SKM-1 treated with dmso at 0.1 percent for 144 hours (cell line): Measurements from ENCODE around the gene FGF18.
"Not testable (repeated sequence)": the region's sequence is repeated elsewhere in the genome, so short reads cannot be mapped to it uniquely, and the experiment has no call there.

ENCODE experiments used
- DNase-seq: peaks from one replicate; lab custom pipeline; 2025; ENCODE audit not compliant: unreplicated experiment; lab: John Stamatoyannopoulos, UW

Gene FGF18

DNA sequence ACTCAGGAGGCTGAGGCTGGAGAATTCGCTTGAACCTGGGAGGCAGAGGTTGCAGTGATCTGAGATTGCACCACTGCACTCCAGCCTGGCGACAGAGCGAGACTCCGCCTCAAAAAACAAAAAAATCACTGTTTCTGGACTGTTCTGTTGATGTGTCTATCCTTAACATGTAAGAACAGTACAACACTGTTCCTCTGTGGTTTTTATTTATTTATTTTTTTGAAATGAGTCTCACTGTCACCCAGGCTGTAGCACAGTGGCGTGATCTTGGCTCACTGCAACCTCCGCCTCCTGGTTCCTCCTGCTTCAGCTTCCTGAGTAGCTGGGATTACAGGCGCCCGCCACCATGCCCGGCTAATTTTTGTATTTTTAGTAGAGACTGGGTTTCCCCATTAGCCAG is 20.8 kb upstream of the FGF18 start:
- not testable (repeated sequence) for DNase-seq

DNA sequence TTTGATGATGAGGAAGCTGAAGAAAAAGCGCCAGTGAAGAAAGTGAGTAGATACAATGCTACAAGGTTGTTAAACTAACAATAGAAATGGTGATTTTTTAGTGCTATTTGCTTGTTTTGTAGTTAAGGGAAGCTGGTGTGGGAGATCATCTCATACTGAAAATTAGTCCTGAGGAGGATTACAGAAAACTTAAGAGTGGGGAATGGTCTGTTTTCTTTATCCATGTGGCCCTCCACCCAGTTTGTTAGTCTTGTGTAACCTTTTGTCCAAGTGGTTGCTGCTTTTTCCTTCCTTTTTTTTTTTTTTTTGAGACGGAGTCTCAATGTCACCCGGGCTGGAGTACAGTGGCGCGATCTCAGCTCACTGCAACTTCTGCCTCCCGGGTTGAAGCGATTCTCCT is 19.3 kb upstream of the FGF18 start:
- no peak for DNase-seq

DNA sequence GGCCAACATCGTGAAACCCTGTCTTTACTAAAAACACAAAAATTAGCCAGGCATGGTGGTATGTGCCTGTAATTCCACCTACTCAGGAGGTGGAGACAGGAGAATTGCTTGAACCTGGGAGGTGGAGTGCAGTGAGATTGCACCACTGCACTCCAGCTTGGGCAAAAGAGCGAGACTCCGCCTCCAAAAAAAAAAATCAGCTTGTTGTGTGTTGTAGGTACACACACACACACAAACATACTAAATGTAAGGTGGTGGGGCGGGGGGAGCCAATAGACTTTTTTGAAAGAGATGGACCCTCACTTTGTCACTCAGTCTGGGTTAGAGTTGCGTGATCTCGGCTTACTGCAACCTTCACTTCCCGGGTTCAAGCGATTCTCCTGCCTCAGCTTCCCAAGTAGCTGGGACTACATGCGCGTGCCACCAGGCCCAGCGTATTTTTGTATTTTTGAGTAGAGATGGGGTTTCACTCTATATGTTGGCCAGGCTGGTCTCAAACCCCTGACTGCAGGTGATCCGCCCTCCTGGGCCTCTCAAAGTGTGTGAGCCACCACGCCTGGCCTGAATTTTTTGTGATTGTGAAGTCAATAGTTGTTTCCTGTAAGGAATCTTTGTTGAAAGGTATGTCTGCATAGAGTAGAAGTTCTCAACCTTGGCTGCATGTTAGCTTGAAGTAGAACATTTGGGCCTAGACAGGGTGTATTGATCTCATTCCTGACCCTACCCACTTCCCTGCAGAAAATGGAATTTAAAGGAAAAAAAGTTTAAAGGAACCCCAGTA is 18.1 kb upstream of the FGF18 start:
- no peak for DNase-seq

DNA sequence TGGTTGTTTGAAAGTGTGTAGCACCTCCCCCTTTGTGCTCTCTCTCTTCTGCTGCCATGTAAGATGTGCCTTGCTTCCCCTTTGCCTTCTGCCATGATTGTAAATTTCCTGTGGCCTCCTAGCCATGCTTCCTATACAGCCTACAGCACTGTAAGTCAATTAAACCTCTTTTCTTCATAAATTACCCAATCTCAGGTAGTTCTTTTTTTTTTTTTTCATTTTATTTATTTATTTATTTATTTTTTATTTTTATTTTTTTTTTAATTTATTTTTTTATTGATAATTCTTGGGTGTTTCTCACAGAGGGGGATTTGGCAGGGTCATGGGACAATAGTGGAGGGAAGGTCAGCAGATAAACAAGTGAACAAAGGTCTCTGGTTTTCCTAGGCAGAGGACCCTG is 16.7 kb upstream of the FGF18 start:
- DNase-seq = not testable (repeated sequence)

DNA sequence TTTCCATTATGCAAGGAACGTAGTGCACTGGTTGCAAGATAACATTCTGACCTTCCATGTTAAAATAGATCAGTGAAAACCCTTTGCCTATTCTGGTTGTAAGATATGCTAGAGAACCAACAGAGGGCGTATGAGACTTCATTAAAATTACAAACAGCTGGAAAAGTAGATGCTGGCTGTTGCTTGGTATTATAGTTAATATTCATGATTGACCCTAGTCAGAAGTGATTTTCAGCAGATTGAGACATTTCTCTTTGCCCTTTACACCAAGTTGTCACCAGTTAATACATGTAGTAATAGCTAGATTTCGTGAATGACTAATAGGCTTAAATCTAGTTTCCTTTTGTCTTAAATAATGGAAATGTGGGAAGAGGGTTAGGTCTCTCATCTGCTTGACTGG is 13.8 kb upstream of the FGF18 start:
- no peak for DNase-seq

DNA sequence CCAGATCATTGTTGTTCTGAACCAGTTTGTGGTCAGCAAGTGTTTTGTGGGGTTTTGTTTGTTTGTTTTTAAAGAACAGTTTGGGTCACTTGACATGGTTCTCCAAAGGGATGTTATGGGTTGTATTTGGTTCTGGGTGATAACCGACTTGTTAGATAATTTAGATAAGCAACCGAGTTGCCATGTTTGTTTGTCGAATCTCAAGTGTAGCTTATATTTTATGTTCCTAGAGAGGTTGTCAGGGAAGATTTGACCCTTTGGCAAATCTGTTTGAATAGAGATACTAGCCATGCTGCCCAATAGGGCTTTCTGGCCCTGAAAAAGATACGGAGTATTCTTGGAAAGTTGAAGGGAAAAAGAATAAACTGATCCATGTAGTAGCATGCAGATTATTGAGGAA is 12.2 kb upstream of the FGF18 start:
- DNase-seq = no peak

DNA sequence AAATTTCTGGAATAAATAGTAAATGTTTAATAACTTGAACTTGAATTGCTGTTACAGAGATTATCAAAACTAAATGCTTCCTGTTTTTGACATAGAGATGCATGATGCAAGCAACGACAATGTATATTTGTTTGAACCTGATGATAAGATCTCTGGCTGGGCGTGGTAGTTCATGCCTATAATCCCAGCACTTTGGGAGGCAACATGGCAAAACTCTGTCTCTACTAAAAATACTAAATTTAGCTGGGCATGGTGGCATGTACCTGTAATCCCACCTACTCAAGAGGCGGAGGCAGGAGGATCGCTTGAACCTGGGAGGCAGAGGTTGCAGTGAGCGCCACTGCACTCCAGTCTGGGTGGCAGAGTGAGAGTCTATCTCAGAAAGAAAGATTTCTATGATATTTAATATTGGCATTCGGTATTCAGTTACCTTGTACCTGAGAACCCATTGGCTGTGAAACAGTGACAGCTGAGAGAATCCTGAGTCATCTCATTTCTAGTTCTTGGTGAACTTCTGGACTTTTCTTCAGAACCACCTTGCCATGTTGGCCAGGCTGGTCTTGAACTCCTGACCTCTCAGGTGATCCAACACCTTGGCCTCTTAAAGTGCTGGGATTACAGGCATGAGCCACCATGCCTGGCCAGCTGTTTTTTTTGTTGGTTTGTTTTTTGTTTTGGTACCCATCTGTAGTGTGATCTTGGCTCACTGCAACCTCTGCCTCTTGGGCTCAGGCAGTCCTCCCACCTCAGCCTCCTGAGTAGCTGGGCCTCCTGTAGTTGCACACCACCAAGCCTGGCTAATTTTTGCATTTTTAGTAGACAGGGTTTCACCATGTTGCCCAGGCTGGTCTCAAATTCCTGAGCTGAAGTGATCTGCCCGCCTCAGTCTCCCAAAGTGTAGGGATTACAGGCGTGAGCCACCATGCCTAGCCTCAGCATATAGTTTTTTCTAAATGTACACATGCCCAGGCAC is 10.0 kb upstream of the FGF18 start:
- no peak for DNase-seq

DNA sequence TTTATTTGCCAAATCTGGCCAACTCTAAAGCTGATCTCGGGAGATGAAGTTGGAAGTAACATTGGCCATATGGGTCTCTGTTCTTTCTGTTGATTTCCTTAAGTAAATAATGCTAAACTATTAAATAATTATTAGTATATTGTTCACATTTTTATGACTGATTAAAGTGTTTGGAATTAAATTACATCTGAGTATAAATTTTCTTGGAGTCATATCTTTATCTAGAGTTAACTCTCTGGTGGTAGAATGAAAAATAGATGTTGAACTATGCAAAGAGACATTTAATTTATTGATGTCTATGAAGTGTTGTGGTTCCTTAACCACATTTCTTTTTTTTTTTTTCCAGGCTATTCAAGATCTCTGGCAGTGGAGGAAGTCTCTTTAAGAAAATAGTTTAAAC is 9.3 kb upstream of the FGF18 start:
- no peak for DNase-seq

DNA sequence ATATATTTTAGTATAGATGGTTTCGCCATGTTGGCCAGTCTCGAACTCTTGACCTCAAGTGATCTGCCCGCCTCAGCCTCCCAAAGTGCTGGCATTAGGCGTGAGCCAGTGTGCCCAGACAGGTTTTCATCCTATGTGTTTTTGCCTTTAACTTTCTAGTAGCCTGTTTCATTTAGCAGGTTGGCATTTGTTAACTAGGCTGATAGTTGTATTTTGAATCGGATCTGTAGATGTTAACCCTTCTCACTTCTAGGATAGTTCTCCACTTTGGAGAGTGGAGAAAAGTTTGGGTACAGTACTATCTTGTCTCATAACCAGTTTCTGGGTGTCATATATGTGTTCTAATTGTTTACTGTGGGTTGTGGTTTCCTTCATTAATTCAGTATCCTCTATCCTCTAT is 7.3 kb upstream of the FGF18 start:
- DNase-seq = no peak

DNA sequence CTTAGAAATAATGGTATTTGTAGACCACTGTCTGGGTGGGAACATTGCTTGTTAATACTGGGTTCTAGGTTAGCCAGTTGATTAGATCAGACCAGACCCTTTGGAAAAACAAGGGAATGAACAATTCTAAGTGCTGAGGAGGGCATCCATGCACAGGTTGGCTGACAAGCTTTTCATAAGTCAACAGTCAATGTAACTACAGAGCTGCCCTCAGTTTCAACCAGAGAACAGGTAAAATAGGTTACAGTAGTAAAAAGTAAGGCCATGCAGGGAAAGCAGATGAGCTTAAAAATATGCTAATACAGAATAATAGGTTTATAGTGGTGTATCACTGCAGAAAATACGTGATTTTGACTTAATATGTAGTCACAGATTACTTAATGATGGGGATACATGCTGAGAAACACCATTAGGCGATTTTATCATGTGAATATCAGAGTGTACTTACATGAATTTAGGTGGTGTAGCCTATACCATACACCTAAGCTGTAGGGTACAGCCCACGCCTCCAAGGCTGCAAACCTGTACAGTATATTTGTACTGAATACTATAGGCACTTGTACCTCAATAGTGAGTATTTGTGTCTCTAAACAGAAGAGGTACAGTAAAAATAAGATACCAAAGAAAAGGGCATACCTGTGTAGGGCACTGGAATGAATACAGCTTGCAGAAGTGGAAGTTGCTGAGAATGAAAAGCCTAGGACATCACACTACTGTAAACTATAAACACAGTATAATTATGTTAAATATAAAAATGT is 6.1 kb upstream of the FGF18 start:
- DNase-seq = no peak

DNA sequence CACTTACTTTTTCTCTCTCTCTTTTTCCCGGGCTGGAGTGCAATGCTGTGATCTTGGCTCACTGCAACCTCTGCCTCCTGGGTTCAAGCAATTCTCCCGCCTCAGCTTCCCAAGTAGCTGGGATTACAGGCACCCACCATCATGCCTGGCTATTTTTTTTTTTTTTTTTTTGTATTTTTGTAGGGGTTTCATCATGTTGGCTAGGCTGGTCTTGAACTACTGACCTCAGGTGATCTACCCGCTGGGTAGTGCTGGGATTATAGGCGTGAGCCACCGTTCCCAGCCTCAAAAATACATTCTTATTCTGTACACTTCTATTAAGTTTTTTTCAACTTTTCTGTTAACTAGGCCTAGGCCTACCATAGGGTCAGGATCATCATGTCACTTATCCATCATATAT is 5.5 kb upstream of the FGF18 start:
- DNase-seq = not testable (repeated sequence)

DNA sequence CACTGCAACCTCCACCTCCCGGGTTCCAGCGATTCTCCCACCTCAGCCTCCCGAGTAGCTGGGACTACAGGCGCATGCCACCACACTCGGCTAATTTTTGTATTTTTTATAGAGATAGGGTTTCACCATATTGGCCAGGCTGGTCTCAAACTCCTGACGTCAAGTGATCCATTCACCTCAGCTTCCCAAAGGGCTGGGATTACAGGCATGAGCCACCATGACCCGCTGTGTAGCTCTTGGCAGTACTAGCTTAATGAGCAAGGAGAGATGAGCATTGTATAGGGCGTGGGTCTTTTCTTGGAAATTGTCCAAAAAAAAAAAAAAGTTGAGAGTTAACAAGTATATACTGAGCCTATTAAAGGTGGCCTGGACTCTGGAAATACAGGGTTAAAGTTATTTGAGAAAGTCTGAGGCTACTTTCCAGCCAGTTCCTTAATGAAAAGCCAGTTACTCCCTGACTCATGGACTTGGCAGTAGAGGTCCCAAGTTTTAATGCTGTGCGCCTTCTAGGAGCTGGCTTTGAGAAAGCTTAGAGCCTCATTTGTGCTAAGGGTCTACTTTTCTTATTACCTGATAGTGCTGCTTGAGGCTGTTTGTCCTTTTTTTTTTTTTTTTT is 4.2 kb upstream of the FGF18 start:
- no peak for DNase-seq

DNA sequence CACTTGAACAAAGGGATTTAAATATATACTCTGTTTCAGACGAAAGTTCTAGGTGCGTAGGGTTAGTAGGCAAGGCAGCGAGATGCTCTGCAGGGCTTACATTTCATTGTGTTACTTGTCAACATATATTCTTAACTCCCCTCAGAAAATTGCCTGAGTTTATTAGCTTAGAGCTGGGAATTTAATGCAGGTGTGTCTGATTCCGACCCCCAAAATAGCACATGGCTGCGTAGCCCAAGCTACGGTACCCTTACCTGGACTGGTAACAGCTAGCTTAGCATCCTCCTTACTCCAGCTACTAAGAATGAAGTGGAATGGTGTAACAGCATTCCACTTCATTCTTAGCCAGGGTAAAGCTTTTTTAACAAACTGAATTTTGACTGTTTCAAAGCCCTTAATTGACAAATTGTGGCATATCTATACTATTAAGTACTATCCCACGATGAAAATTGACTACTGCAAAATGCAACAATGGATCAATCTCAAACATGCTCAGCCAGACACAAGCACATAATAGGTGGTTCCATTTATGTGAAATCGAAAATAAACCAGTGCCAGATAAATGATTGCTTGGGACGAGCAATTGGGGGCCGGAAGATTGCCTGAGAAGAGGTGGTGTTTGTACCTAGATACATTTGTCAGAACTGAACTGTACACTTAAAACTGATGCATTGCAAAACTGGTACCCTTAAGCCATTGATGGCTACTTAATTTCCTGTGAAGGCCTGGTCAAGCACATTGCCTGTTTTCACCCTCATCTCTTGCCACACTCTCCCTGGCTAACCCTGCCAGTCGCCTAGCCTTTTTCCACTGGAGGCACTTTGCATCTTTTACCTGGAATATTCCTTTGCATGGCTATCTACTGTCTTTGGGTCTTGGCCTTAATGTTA is 3.0 kb upstream of the FGF18 start:
- no peak for DNase-seq

DNA sequence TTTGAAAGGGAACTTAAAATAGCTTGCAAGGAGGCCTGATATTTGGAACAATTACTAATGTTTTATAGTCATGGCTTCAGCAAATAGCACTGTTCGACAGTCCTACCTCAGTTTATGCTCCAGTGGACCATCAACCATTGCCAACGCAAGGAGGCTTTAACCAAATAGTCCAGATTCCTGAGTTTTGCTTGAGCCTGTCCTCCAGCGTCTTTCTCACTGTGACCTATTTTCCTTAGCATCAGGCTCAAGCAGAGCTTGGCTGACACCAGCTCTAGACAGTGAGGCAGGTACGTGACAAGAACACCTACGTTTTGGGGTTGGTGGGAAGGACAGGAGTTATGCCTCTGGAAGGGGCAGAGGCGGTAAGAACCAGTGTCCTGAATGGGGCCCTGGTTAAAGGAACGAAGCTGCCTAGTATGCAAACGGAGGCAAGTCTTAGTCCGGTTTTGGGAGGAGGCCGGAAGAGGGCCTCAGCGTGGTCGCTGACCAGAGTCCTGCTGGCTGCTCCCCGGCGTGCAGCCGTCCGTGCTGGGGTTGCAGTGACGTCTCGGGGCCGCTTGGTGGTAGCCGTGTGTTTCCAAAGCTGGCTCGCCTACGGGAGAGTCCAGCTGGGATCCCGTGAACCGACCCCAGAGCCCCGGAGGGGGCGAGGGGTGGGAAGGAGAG is 998 bp upstream of the FGF18 start:
- DNase-seq = peak; percentile 42

DNA sequence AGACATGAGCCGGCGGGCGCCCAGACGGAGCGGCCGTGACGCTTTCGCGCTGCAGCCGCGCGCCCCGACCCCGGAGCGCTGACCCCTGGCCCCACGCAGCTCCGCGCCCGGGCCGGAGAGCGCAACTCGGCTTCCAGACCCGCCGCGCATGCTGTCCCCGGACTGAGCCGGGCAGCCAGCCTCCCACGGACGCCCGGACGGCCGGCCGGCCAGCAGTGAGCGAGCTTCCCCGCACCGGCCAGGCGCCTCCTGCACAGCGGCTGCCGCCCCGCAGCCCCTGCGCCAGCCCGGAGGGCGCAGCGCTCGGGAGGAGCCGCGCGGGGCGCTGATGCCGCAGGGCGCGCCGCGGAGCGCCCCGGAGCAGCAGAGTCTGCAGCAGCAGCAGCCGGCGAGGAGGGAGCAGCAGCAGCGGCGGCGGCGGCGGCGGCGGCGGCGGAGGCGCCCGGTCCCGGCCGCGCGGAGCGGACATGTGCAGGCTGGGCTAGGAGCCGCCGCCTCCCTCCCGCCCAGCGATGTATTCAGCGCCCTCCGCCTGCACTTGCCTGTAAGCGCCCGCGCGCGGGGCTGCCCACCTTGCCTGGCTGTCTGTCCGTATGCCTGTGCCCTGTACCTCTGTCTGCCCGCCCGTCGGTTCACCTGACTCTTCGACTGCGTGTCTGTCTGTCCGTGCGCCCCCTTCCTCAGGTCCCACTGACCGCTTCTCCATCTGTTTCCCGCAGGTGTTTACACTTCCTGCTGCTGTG is 412 bp downstream of the FGF18 start:
- no peak for DNase-seq

DNA sequence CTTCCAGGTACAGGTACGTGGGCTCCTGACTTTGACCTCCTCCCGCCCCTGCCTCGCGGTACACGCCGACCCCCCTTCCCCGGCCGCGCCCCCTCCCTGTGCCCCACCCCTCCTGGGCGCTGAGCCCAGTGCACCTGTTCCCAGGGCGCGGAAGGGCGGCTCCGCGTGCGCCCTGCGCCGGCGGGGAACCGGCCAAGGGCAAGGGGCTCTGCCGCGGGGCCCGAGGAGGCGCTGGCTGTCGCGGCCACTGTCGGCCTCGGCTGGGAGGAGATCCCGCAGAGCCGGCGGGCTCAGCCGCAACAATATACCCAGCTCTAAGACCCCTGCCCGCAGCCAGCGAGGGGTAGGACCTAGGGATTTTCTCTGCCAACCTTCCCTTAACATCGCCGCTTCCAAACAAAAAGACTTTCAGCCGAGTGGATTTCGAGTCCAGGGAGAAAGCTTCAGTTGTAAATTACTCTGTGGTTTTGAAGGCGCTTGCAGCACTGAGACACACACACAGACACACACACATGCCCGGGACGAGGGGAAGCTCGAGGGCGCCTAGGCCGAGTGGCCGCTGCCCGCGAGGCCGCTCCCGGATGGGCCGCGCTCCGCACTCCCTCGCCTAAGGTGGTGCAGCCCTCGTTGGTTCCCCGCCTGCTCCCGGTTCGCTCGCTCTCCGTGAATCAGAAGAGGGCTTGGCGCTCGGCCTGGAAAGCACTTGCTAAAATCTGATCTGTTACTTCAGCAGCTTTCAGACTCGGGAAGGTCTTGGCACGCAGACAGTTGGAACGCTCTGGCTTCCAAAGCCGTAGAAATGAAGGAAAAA is 1.2 kb downstream of the FGF18 start:
- DNase-seq = no peak

DNA sequence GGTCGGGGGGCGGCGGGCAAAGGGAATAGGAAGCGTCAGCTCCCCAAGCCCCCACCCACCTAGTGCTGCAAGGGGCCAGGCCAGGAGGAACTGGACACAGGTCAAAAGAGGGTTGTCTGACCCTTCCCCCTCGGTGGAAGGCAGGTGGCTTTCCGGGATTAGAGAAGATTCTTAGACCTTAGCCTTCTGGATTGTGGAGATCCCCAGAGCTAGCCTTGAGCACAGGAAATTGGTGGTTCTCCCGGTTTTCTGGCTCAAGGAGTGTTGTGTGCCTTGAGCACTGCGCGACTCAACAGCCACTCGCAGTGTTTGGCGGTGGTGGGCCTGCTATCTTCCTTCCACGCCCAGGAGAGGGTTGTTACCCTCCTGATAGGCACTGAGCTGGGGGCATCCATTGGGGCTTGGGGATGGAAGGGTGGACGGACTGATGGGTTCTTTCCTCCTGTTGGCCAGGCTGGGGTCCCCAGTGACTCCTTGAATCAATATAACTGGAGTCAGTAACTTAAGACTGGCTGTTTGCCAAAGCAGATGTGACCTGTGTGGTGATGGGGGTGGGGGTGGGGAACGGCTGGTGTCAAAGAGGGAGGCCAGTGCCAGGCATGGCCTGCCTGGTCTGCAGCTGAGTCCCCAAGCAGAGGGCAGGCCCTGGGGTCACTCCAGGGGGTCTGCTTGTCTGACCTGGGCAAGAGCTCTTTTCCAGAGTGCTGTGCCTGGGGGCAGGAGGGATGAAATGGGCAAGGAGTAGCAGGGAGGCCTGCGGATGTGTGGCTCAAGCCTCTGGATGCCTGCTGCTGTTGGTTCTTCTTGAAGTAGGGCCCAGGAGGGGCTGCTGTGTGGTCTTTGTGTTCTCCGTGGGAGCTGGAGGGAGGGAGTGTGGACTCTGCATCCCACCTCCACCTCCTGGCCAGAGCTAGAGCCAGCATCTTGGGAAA is 2.1 kb downstream of the FGF18 start:
- no peak for DNase-seq
